Stimulated activated CD8-positive, alpha-beta memory T cell treated with anti-CD3 and anti-CD28 coated beads, Interleukin-12 subunit alpha, Interleukin-12 subunit beta, amount 100 ng/mL, for 1 hour (primary cell): ENCODE results near the gene UQCC2.

ENCODE experiments used
- DNase-seq: peaks from one replicate; pipeline ENCODE4 v3.0.0-alpha.2; 2020; ENCODE audit warnings: low read depth

UQCC2 gene

DNA sequence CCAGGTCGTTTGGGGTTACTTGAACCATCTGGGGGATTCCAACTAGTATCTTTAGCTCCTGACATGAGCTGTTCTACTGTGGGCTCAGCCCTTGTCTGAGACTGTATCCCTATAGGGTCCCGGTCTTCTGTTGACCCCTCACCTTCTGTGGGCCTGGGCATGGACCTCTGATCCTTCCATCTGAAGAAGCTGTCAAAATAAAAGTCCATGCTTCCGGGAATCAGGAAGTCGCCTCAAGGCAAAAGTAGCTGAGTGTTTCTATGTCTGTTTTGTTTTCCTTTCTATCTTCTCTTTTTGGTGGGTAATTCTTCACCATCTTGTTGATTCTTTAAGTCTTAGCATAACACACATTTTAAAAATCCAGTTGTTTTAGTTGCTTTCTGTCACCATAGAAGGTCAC, 60.1 kb downstream of the UQCC2 start:
- DNase-seq = no peak
